Iris pigment epithelial cell (primary cell): ENCODE results near the gene RAB41.
"Not testable (repeated sequence)": the region's sequence is repeated elsewhere in the genome, so short reads cannot be mapped to it uniquely, and the experiment has no call there.

Experiments
- DNase-seq: peaks from one replicate; pipeline ENCODE4 v3.0.0-alpha.2; 2011; ENCODE audit warnings: low read depth

Gene RAB41

GRCh38 chrX:70281951-70282350, at the start of gene RAB41:
TSS of gene RAB41 (plus strand) at chrX:70282172. CDS start at chrX:70282218, 46 bp downstream.
- no peak for DNase-seq

- no peak for DNase-seq
Measured at GRCh38 chrX:70234355-70234754, 47.6 kb upstream of the RAB41 start, which contains the start of gene AWAT1. TSS of gene AWAT1 (plus strand) at chrX:70234655. CDS start at chrX:70234696, 41 bp downstream.

GRCh38 chrX:70240751-70241150, 41.2 kb upstream of the RAB41 start:
- DNase-seq, result no peak

DNA sequence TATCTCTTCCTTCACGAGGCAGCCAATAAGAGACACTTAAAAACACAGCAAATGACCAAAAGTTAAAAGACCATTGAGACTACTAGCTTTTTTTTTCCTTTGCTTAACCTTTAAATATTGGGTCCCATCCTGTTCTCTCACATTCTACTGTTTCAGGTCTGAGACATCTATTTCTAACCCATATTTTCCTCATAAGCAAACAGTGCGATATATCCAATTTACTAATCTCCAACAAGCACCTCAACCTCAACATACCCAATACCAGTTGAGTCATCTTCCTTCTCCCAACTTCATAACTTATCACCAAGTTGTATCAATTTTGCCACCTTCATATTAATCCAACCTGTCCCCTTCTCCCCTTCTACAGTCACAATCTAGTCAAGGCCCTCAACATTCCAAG, 40.5 kb upstream of the RAB41 start:
- DNase-seq, result no peak

GRCh38 chrX:70243601-70244000, 38.4 kb upstream of the RAB41 start:
- DNase-seq, result not testable (repeated sequence)

GRCh38 chrX:70244881-70245280, 37.1 kb upstream of the RAB41 start:
- no peak for DNase-seq

- no peak for DNase-seq
Measured at GRCh38 chrX:70247252-70247651, 34.7 kb upstream of the RAB41 start.

- DNase-seq, result no peak
Measured at GRCh38 chrX:70252491-70252890, 29.5 kb upstream of the RAB41 start.

GRCh38 chrX:70253377-70254062, 28.5 kb upstream of the RAB41 start:
- DNase-seq, result peak; percentile 7

GRCh38 chrX:70254063-70254400, 27.9 kb upstream of the RAB41 start:
- DNase-seq, result no peak

DNA sequence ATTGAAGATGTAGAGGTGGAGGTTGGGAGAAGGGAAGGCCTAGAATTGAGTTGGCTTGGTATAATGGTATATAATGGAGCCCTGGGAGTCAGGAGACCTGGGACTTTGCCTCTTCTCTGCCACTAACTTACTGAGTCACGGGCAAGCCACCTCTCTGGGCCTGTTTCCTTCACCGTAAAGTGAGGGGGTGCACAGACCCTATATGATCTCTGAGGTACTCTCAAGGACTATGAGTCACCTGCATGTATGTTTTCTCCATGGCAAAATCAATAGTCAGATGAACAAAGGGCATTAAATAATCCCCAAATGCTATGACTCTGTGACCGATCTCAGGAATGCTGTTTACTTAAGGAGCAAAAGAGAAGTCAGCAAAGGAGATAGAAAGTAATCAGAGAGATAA, 27.1 kb upstream of the RAB41 start:
- no peak for DNase-seq

DNA sequence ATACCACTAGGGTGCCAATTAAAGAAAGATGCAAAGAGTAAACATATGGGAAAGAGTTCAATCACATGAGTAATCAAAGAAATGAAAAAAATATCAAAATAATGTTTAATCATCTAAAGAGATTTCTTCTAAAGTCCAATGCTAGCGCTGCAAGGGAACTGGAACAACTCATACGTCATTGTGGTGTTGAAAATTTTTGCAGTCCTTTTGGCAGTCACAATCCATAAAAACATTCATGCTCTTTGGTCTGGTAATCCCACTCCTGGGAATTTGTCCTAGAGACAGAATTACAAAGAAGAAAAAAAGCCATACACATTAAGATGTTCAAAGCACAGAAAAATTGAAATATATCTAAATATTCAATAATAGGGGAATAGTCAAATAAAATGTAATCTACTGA, 26.5 kb upstream of the RAB41 start:
- no peak for DNase-seq

GRCh38 chrX:70257423-70258288, 24.3 kb upstream of the RAB41 start:
- no peak for DNase-seq

DNA sequence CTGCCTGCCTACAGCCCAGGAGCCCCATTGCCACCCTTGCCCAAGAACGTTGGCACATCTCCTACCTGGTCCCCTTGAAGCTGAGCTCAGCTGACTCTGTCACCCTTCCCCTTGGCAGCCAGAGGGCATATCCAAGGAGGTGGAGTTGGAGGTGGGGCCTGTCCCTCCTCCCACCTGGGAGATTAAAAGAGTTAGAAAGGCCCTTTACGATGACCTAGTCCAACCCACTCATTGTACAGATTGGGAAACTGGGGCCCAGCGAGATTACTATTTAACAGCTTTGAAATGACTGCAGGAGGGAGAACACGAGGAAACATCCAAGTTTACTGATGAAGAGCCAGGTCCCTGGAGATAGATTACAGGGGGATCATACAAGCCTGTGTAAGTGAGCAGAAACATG, 21.9 kb upstream of the RAB41 start, which contains the start of gene P2RY4:
Gene P2RY4, minus strand, starts transcription at position 101 of the 400 bp plus-strand sequence. CDS start 580 bp downstream, outside the sequence.
- DNase-seq, result no peak

GRCh38 chrX:70262952-70263567, 18.9 kb upstream of the RAB41 start:
- DNase-seq, result peak; percentile 29

- DNase-seq, result peak; percentile 9
Measured at GRCh38 chrX:70264784-70265183, 17.2 kb upstream of the RAB41 start.

GRCh38 chrX:70268034-70268433, 13.9 kb upstream of the RAB41 start, which contains the start of gene ARR3:
TSS of gene ARR3 (plus strand) at chrX:70268334. CDS start at chrX:70269386, 1,052 bp downstream.
- no peak for DNase-seq

GRCh38 chrX:70274029-70274428, 7.9 kb upstream of the RAB41 start:
- not testable (repeated sequence) for DNase-seq

DNA sequence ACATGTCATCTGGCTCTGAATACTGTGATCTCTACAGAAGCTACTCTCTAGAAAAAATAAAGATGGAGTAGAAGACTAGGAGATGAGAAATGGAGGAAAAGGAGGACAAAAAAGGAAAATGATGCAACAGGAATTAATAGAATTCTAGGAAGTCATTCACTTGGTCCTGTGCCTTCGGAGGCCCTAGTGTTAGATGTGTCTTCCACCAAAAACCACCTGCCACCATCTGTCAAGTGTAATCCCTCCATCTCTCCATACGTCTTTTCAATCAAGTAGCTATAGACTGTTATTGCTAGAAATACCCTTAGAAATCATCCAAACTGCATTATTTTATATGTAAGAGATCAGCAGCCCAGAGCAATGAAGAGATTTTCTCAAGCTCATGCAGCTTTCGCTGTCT, 2.9 kb upstream of the RAB41 start:
- no peak for DNase-seq

DNA sequence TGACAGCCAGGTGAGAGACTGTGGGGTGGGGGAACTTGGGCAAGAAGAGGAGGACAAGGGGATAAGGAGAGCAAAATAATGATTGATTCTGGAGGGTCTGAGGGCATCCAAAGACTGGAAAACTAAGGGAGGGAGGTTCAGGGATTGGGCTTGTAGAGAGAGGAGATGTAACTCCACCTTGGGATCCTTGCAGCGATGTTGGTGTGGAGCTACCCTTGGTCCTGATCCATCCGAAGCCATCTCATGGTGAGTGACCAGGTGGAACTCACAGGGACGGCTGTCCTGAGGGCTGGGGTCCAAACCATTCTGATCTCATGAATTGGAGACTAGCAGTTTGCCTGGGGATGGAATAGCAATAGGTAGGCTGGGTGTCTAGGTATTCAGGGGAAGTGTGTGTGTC, 1.4 kb upstream of the RAB41 start:
- DNase-seq, result no peak

- DNase-seq, result peak; percentile 27
Measured at GRCh38 chrX:70289168-70289792, 7.3 kb downstream of the RAB41 start.
